Activated CD4-positive, CD25-positive, alpha-beta regulatory T cell treated with anti-CD3 and anti-CD28 coated beads, Interleukin-2, amount 50 U/mL, for 16 hours (primary cell): Measurements from ENCODE around the gene NACC2.
A peak's percentile ranks its signal among the peaks of the same experiment; 100 is the strongest.

ENCODE experiments used
- DNase-seq: peaks from one replicate; pipeline ENCODE4 v3.0.0-alpha.2; 2020; ENCODE audit warnings: low read depth, low spot score

The NACC2 gene

GRCh38 chr9:136128436-136128835 is 33.3 kb upstream of the NACC2 start:
- no peak for DNase-seq

- DNase-seq: no peak
Observed at GRCh38 chr9:136127313-136127712, 32.2 kb upstream of the NACC2 start.

- DNase-seq: no peak
Observed at GRCh38 chr9:136124976-136125692, 30.0 kb upstream of the NACC2 start.

- peak; percentile 63 for DNase-seq
Observed at GRCh38 chr9:136122425-136123383, 27.6 kb upstream of the NACC2 start.

GRCh38 chr9:136121801-136122200 is 26.7 kb upstream of the NACC2 start:
- DNase-seq: no peak

GRCh38 chr9:136120438-136120844 is 25.4 kb upstream of the NACC2 start:
- no peak for DNase-seq

GRCh38 chr9:136119883-136120393 is 24.8 kb upstream of the NACC2 start:
- DNase-seq: no peak

GRCh38 chr9:136119061-136119882 is 24.2 kb upstream of the NACC2 start:
- no peak for DNase-seq

GRCh38 chr9:136118320-136119060 is 23.4 kb upstream of the NACC2 start, which contains the start of gene TMEM250:
TMEM250 (minus strand) TSS chr9:136118875; CDS start chr9:136116900, 1,975 bp downstream.
- DNase-seq: peak; percentile 93

- DNase-seq: no peak
Observed at GRCh38 chr9:136117916-136118319, 22.8 kb upstream of the NACC2 start.

- no peak for DNase-seq
Observed at GRCh38 chr9:136117291-136117915, 22.3 kb upstream of the NACC2 start.

- no peak for DNase-seq
Observed at GRCh38 chr9:136116360-136117098, 21.4 kb upstream of the NACC2 start.

- no peak for DNase-seq
Observed at GRCh38 chr9:136115641-136116359, 20.7 kb upstream of the NACC2 start.

- no peak for DNase-seq
Observed at GRCh38 chr9:136115206-136115605, 20.1 kb upstream of the NACC2 start.

- DNase-seq: no peak
Observed at GRCh38 chr9:136114610-136115009, 19.5 kb upstream of the NACC2 start.

- no peak for DNase-seq
Observed at GRCh38 chr9:136112541-136112940, 17.5 kb upstream of the NACC2 start.

- no peak for DNase-seq
Observed at GRCh38 chr9:136111910-136112309, 16.8 kb upstream of the NACC2 start.

- DNase-seq: no peak
Observed at GRCh38 chr9:136111190-136111589, 16.1 kb upstream of the NACC2 start.
